NCI-H345 treated with DMSO at 0.1 percent for 48 hours (cell line): ENCODE data around the gene HADHA.
"Not testable (repeated sequence)": the region's sequence is repeated elsewhere in the genome, so short reads cannot be mapped to it uniquely, and the experiment has no call there.

ENCODE experiments used
- DNase-seq: peaks from one replicate; lab custom pipeline; 2025; ENCODE audit not compliant: unreplicated experiment; lab: John Stamatoyannopoulos, UW

The HADHA gene

DNA sequence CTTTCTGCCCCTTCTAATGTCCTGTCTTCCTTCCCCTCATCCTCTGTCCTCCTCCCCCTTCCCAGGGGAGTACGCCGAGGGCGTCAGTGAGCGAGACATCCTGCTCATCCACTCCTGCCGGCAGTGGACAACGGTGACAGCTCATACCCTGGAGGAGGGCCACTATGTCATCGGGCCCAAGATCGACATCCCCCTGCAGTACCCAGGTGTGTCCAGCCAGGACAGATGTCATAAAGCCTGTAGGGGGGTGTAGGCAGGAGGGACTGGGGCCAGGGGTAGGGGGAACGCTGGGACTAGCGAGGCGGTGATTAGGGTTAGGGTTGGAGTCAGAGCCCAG is 68.2 kb downstream of the HADHA start:
- no peak for DNase-seq

DNA sequence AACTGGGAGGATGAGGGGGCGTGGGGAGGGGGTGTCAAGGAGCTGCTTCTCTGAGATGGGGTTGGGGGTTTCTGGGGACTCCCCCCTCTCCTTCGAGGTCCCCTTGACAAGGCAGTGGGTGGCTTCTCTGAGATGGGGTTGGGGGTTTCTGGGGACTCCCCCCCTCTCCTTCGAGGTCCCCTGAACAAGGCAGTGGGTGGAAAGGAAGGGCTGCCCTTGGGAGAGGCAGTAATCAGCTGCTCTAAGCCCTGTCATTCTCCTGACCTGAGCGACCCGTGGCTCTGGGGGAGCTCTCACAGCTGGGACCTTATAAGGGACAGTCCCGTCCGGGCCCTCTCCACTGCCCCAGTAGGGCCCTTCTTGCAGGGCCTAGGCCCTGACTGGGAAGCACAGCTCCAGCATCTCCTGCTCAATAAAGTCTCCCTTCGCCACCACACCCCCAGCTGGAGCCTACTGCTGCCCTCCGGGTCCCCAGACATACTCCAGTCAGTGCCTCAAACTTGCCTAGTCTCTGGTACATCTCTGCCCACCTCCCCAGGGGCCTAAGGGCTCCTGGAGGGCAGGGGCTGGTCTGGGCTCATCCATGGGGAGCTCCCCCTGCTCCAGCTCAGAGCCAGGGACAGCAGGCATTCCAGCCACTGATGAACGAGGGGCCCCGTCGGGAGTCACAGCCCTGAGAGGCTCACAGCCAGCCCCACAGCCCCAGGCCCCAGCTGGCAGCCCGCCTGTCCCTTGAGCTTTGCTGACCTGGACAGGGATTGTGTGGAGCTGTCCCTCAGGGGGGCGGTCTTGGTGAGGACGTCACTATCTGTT is 68.8 kb downstream of the HADHA start:
- DNase-seq: no peak

DNA sequence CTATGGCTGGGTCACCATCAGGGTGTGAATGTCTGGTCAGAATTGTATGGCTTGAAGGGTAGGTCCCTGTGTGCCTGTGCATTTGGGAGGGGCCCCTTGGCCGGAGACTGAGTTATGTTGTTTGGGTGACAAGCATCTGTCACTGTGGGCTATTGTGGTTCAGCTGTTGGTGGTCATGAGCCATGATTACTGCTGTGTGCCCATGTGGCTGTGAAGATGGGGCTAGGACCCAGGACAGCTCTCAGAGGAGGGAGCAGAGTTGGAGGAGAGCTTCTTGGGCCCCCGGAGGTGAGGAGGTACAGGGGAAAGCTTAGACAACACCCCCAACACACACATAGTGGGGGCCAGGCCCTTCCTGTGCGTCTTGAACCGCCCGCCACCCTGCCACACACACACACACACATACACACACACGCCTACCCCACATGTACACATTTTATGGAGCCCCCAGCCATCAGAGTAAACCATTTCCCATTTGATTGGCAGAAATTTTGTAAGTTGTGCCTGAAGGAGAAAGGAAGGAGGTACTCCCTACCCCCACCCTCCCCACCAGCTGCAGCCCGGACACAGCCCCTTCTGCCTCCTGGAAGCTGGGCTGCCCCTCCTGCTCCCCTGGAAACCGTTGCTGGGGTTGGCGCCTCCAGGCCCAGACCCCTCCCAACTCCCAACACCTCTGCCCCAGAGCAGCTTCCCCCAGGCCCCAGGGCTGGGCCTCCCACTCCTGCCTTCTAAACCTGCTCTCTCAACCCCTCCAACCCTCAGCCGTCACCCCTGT is 69.6 kb downstream of the HADHA start:
- DNase-seq: no peak

DNA sequence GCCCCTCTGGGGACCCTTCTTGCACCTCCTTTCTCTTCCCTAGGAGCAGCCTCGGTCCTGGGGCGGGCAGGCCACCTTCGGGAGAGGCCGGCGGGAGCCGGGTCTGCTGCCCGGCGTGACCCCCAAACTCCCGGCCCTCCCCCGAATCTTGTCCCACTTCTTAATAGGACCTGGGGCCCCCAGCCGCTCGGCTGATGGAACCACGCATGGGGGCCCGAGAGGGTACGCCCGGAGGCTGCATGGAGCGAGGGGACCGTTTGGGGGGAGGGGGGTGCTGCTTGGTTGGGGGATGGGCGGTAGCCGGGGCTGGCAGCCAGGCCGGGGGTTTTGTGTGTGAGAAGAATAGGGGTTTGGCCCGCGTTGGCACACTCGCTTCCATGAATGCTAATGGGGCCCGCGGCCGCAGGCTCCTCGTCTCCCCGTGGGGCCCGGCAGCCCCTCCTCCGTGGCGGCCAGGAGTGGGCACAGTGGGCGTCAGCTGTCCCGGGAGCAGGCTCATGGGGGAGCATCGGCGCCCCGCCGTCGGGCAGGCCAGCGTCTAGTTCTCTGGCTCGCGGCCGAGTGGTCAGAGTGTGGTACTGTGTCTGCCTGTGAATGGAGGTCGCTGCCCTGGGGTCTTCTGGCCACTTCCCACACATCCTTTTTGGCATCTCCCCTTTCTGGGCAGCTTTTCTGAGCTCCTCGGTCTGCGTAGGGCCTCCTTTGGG is 70.5 kb downstream of the HADHA start:
- no peak for DNase-seq

DNA sequence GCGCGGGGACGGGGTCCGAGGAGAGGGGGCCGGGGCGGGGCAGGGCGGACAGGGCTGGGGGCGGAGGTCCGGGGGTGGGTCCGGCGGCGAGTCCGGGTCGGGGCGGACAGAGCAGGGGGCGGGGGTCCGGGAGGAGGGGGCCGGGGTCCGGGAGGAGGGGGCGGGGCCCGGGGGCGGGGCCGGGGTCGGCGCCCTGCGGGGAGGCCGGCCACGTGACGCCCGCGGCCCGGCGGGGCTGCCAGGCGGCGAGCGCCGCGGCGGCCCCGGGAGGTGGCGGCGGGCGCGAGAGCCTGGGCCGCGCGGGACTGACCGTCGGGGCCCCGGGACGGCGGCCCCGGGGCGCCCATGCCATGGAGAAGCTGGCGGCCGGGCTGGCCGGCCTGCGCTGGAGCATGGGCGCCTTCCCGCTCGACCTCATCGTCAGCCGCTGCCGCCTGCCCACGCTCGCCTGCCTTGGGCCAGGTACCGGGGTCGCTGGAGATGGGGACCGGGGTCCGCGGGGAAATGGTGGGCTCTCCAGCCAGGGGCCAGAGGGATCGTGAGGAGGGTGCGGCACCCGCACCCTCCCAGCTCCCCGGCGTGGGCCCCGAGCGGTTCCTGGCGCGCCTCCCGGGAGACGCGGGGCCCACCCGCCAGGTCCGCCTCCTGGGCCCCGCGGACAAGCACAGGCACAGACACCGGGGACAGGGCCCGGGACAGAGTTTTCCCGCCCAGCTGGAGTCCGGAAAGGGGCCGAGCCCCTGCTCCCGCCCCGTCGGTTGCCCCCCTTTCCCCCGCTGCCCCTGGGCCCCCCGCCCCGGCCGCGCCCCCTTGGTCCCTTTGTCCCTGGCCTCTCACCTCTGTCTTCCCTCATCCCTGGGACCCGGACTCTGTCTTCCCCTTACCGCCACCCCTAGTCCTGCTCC is 71.3 kb downstream of the HADHA start, which contains the start of gene GAREM2:
TSS of gene GAREM2 (plus strand) at position 218 of the 905 bp plus-strand sequence. CDS start at position 351, 133 bp downstream.
- DNase-seq: no peak

DNA sequence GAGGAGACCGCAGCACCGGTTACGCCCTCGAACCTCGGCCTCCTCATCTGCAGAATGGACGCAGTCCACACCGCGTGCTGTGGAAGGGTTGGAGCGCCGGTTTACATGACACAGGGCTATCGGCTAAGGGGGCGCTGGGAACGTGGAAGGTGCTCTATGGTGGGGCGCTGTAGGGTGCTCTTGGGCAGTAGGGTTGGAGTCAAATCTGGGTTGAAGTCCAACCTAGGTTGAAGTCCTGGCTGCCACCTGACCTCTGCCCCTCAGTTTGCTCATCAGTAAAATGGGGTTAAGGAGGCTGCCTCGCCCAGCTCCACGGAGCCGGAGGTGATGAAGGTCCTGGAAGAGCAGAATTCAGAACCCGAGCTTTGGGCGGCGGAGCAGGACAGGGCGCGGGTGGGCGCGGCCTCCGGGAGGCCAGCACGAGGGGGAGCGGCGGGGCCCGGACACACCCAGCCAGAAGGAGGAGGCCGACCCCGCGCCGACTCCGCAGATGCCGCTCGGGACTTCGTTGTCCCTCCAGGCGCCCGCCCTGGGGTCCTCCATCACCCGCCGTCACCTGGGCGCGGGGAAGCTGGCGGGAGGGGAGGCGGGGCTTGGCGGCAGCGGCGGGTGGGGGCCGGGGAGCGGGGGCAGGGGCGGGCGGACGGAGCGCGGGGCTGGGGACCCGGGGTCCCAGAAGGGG is 72.1 kb downstream of the HADHA start:
- peak; percentile 20 for DNase-seq

DNA sequence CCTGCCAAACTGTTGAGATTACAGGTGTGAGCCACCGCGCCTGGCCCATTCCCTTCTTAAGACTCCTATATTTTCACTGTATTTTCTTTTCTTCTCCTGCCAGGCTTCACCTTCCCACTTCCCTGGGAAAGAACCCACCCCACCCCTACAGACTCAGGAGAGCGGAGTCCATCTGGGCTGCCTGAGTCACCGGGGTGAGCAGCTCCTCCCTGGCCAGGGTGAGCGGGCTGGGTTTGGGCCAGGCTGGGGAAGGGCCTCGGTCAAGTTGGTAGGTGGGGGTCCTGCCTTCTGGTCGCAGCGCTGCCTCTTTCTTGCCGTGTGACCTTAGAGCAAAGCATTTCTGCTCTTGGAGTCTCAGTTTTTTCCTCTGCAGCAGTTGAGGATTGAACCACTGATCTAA is 73.6 kb downstream of the HADHA start:
- no peak for DNase-seq

DNA sequence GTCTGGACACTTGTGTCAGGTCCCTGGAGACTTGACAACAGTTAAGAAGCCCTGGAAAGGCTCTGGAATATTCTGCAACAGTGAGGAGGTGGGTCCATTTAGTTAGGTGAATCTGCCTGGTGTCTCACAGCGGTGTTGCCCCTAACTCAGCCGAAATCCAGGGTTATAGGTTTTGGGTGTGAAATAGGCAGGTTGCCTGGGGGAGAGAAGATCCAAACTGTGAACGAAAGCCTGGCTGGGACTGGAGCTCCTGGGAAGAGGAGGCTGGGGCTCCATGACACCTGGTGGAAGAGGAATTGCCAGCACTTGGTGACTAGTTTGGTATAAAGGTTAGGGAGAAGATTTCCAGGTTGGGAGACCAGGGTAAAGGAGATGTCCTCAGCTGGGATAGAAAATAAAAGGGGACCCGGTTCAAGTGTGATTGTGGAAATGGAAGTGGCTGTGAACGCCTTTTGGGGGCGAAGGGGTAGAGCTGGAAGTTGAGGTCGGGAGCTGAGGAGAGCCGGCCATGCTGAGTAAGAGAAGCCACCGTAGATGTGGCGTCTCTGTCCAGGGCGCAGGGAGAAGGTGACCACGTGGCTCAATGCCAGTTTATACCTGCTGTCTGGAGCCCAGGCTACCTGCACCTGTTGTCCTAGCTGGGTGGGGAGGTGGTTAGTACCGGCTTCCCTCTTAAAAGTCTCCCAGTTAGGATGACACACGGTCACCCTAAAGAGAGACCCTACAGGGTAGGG is 74.6 kb downstream of the HADHA start:
- no peak for DNase-seq

DNA sequence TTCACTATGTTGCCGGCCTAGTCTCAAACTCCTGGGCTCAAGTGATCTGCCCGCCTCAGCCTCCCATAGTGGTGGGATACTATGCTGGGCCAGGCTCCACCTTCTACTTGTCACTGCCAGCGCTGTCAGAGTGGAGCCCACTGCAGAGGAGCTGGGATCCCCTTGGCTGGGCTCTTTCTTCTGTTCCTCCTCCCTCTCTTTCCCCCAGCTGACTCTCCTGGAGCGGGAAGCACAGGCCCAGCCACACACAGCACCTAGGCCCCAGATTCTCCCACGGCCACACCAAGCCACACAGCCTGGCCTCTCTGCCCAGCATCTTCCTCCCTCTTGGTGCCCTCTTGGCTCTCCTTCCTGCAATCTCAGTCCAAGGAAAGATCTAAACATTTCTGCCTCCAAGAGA is 75.2 kb downstream of the HADHA start:
- DNase-seq: no peak

DNA sequence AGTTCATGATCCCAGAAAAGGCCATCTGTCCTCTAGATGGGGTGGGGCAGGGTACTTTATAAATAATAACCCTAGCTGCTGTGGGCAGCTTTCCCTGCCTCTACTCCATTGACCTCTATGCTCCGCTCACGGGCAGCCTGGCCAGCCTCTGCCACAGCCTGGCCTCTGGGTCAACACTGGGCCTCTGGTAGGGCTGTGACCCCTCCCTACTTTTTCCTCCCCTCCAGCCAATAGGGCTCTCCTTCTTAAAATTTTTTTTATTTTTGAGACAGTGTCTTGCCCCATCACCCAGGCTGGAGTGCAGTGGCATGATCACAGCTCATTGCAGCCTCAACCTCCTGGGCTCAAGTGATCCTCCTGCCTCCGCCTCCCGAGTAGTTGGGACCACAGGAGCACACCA is 75.6 kb downstream of the HADHA start:
- DNase-seq: no peak

DNA sequence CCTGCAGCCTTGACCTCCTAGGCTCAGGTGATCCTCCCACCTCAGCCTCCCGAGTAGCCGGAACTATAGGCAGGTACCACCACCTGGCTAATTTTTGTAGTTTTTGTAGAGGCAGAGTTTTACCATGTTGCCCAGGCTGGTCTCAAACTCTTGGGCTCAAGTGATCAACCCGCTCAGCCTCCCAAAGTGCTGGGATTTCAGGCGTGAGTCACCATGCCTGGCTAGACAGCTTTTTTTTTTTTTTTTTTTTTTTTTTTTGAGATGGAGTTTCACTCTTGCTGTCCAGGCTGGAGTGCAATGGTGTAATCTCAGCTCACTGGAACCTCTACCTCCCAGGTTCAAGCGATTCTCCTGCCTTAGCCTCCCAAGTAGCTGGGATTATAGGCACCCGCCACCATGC is 77.9 kb downstream of the HADHA start:
- DNase-seq: not testable (repeated sequence)

DNA sequence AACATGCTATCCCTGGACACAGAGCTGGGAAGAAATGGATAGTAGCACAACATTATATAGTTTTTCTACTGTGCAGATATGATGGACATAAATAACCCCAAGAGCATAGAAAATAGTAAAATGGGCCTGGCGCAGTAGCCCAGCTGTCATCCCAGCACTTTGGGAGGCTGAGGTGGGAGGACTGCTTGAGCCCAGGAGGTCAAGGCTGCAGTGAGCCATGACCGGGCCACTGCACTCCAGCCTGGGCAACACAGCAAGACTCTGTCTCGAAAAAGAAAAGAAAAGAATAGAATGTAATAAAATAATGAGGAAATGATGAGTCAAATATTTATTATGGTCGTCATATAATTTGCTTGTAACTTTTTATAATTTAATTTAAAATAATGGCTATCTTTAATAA is 79.0 kb downstream of the HADHA start:
- no peak for DNase-seq

DNA sequence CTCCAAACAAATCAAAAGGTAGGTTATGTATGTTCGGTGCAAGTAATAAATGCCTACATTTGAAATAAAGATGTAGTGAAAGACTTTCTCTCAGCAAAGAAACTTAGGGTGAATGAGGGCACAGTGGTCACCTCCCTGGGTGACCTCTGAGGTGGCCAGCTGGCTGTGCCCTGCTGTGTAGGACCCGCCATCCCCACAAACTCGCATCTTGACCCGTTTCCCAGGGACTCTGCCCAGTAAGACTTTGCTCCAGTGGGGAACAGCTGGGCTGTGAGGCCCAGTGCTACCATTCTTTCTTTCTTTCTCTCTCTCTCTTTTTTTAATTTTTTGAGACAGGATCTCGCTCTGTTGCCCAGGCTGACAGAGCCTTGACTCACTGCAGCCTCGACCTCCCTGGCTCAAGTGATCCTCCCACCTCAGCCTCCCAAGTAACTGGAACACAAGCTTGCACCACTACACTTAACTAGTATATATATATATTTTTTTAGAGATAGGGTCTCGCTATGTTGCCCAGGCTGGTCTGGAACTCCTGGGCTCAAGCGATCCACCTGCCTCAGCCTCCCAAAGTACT is 79.7 kb downstream of the HADHA start:
- DNase-seq: no peak

DNA sequence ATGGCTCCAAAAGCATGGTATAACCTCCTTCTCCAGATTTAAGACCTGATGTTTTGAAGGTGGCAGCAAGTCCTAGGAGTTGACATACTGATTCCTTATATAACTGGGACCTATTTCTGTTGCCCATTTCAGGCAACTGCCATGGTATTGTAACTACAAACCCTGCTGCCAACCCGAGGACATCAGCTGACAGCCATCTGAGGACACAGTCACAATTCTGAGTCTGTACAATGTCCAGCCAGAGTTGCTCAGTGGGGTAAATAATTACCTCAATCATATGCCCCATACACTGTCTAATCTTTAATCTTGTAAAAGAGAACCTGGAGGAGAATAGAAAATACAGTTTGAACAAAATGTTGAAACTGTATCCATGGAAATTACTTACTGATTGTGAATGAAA is 80.2 kb downstream of the HADHA start:
- no peak for DNase-seq

DNA sequence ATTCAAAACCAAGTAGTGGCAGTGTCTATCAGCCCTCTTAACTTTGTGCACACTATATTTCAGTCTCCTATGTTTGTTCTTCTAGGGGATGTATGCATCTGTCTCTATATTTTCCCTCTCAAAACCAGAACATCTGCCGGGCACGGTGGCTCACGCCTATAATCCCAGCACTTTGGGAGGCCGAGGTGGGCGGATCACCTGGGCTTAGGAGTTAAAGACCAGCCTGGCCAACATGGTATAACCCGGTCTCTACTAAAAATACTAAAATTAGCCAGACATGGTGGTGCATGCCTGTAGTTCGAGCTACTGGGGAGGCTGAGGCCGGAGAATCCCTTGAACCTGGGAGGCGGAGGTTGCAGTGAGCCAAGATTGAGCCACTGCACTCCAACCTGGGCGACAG is 81.5 kb downstream of the HADHA start:
- DNase-seq: no peak

DNA sequence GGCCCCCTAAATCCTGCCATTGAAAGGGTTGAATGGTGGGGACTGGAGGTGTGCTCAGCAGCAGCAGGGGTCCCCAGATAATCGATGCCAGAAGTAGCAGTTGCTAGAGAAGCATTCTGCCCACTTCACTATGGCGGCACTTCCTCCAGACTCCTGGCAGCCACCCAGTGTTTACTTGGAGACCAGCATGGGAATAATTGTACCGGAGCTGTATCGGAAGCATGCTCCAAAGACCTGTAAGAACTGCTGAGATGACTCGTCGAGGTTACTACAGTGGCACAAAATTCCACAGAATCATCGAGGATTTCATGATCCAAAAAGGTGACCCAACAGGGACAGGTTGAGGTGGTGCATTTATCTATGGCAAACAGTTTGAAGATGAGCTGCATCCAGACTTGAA is 82.5 kb downstream of the HADHA start:
- DNase-seq: no peak

DNA sequence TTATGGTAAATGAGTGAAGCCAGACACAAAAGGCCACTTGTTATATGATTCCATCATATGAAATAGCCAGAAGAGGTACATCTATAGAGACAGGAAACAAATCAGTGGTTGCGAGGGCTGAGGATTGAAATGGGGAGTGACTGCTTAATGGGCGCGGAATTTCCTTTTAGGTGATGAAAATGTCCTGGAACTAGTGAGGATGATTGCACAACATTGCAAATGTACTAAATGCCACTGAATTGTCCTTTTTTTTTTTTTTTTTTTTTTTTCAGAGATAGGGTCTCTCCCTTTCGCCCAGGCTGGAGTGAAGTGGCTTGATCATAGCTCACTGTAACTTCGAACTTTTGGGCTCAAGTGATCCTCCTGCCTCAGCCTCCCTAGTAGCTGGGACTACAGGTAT is 86.9 kb downstream of the HADHA start:
- no peak for DNase-seq

DNA sequence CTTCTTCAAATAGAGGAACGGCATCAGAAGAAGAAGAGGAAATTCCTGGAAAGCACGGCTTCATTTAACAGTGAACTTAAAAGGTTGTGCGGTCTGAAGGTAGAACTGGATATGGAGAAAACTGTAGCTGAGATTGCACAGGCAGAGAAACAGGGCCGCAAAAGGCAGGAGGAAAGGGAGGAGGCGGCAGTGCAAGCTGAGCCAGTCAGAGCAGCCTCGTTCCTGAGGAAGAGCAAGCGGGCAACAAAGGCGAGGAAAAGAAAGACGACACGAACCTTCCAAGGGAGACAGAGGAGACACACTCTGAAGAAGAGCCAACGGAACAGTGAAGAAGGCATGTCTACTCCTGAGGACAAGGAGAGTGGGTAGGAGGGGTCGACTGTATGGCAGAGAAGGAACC is 94.2 kb downstream of the HADHA start:
- no peak for DNase-seq

DNA sequence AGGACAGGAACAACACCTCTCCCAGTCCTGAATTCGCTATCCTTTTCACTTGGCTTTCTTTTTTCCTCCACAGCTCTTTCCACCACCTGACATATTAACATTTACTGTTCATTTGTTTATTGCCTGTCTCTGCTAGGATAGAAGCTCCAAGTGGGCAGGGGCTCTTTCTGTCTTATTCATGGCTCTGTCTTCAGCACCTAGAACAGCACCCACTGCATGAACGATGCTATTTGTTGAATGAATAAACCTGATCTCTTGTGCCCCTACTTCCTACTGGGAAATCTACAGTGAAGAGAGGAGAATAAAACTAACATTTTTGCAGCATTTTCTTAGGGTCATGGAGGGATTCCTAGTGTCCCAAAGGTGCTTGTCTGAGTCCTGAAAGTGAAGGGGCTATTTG is 95.9 kb downstream of the HADHA start:
- DNase-seq: no peak
